GM19099 (cell line): ENCODE data around the gene FLNB.

Source experiments
- POLR2A ChIP-seq: IDR thresholded peaks from 3 replicates; pipeline ENCODE4 v1.6.1; 2011; ENCODE audit warnings: low read depth; ENCODE audit not compliant: insufficient read length; ENCODE audit errors: extremely low read depth

Gene FLNB

GRCh38 chr3:58122936-58123700 is 114.9 kb downstream of the FLNB start:
- no peak for TF ChIP-seq POLR2A

- no peak for TF ChIP-seq POLR2A
Observed at GRCh38 chr3:58124387-58124786, 116.2 kb downstream of the FLNB start.

DNA sequence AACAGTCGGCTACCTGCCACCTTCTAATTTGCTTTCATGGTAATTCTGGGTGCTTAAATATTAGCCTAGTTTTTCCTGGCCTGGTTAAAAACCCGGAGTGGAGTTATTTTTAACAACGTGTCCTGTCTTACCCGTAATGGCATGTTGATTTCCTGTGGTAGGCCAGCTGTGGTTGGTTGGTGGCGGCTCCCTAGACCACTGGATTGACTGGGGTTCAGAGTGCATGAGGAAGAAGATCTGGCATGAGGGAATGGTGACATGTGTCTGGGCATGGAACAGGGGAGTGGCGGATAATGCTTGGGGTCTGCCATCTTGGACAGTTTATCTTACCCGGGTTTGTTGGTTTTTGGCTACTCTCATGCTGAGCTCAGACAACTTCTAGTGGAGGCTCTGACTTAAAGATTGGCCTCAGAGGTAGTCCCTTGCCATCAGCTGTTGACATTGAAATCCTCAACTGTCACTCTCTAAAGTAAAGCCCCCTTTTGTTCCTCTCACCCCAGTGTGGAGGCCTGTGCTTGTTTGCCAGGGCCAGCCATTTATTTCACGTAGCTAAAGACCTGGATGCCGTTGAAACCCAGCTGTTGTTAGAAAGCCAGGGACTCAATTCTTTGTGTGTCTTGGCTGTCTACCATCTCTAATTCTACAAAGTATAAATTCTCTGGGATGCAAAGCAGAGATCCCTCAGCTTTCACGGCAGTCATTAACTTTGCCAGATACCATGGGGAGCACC is 121.0 kb downstream of the FLNB start:
- TF ChIP-seq POLR2A: no peak

GRCh38 chr3:58130591-58130990 is 122.4 kb downstream of the FLNB start:
- no peak for TF ChIP-seq POLR2A

DNA sequence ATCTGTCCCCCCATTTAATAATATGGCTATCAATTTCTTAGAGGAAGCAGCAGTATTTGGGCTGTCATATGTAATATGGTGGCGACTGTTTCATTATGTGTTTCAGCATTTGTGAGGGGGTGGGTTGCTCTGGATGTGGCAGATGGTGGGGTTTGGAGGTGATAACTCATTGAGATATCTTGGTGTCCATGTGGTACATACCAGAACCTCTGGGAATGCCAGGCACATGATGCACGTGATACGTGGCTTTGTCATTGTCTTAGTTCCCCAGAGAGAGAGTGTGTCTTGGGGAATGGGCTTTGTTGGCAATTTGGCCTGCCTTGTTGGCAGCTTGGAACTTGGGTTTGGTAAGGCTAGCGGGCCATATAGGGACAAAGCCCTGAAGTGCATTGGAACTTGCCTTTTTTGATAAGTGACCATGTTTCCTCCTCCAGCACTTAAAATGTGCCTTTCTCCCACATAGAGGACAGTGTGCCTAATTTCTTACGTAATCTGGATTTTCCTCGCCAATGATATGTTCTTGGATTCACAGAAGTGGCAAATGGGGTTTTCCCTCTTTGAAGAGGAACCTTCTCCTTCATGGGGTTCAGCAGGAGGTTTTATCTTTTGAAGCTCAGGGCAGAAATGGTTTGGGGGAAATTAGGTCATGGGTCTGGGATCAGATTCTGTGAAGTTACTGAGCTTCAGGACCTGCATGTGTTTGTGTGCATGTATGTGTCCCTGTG is 123.0 kb downstream of the FLNB start:
- TF ChIP-seq POLR2A: no peak

DNA sequence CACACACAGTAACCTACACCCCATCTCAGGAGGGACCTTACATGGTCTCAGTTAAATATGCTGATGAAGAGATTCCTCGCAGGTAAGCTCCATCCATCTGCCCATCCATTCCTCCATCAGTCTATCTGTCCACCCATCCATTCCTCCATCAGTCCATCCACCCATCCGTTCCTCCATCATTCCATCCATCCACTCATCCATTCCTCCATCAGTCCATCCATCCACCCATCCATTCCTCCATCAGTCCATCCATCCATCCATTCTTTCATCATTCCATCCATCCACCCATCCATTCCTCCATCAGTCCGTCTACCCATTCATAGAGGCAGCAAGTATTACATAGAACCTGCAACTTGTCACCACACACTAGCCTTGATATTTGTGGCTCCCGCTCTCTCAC is 124.6 kb downstream of the FLNB start:
- TF ChIP-seq POLR2A: no peak

DNA sequence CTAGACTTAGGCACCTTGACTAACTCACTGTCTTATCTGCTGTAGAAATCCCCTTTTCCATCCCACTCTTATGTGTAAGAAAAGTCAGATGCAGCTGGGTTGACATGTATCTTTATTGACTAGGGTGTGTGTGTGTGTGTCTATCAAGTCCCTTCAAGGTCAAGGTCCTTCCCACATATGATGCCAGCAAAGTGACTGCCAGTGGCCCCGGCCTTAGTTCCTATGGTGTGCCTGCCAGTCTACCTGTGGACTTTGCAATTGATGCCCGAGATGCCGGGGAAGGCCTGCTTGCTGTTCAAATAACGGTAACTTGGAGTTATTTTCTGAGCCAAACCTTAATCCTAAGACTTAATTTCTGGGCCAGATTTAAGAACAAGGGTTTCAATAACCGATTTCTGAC is 126.2 kb downstream of the FLNB start:
- no peak for TF ChIP-seq POLR2A

DNA sequence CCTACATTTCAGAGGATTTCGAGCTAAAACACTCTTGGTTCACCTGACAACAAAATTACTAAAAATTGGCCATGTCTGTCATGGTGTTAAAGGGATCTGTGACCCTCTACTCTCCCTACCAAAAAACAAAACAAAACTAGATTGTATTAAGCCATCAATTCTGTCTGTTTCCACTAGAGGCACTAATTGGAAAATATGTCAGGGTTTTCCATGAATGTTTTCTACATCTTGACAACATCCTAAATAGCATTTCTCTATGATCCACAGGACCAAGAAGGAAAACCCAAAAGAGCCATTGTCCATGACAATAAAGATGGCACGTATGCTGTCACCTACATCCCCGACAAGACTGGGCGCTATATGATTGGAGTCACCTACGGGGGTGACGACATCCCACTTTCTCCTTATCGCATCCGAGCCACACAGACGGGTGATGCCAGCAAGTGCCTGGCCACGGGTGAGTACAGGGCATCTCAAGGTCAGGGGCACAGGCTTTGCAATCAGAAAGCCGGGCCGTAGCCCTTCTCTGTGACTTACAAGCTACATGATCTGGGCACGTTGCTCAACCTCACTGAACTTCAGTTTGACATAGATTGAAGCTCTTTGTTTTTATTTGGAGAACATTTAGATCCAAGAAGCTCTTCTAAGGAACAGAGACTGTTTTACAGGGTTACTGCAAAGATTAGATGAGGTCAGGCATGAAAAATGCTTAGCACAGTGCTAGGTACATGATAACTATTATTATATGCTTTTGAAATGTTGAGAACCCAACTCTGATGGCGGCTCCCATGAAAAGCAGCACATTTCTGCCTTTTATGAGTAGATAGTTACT is 127.7 kb downstream of the FLNB start:
- no peak for TF ChIP-seq POLR2A

DNA sequence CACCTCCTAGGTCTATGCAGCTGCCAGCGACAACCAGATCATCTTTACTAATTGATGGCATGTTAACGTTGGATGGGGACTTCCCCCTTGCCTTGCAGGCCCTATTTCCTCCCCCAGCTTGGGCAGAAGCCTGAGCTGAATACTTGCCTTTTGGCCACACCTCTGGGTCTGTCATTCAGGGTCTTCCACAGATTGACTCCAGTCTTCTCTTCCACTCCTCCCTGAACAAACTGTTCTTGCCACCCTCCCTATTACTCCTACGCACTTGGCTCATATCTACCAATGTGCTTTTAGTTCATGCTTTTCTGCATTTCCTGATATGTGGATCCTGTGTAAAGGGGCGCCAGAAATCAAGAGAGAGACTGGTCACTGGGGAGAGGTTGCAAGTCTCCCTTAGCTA is 129.1 kb downstream of the FLNB start:
- no peak for TF ChIP-seq POLR2A

DNA sequence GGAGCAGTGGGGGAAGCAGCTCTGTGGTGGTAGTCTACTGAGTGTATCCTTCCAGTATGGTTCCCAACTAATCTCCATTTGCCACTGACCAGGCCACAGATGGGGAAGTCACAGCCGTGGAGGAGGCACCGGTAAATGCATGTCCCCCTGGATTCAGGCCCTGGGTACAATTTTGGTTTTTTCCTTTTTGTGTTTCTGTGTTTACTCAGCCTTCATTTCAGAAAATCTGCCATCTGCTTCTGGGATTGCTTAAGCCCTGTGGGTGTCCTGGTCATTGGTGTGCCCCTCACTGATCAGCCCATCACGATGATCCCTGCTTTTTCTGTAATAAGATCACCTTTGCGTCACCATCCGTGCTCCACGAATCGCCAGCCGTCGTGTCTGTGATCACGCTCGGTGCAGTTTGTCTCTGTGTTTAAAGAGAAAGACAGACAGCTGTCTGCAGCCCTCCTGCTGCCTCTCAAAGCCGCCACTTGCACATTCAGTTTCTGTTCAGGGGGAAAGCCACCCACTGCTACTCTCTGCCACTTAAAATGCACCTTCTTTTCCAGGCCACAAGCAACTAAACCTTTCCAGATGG is 133.6 kb downstream of the FLNB start:
- TF ChIP-seq POLR2A: no peak

- no peak for TF ChIP-seq POLR2A
Observed at GRCh38 chr3:58143417-58144055, 135.3 kb downstream of the FLNB start.

DNA sequence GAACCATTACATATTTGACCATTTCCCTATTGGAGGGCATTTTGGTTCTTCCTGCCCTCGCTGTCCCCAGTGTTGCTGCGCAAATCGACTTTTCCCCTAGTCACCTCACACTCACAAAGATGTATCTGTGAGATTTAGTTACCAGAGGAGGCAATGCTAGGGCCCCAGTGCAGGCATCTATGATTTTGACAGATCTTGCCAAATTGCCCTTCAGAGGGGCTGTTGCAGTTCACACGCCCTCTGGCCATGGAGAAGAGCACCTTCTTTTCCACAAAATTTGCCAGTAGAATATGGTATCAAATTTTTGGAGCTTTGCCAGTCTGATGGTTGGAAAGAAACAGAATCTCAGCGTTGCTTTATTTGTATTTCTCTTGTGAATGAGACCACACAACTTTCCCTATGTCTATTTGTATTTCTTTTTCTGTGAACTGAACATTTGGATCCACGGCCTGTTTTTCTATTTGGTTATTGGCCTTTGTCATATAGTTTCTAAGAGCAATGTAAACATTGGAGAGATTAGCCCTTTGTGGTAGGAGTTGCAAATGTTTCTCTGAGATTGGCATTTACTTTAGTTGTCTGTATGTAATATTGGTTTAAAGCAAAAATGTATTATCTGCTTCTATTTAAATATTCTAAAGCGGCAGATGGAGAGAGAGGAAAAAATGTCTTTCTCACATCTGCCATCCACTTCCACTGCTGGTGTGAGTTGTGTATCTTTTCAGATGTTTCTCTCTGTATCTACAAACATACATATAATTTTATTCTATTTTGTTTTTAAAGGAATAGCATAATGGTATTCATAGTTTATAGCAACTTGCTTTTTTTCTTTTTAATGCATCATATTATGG is 136.5 kb downstream of the FLNB start:
- TF ChIP-seq POLR2A: no peak

DNA sequence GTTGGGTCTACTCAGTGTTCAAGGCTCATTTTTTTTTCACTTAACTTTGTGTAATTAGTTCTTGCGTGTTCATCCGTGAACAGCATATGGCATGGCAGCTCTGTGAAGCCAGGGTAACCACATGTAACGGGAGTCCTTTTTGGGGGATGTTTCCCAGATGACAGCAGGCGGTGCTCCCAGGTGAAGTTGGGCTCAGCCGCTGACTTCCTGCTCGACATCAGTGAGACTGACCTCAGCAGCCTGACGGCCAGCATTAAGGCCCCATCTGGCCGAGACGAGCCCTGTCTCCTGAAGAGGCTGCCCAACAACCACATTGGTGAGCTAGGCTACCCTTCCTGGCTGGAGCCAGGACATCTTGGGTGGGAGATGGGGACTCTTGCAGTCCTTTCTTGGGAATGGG is 139.8 kb downstream of the FLNB start:
- TF ChIP-seq POLR2A: no peak
